Measurements from ENCODE around the gene IRGQ.
"Not testable (repeated sequence)": the region's sequence is repeated elsewhere in the genome, so short reads cannot be mapped to it uniquely, and the experiment has no call there.

IRGQ gene

DNA sequence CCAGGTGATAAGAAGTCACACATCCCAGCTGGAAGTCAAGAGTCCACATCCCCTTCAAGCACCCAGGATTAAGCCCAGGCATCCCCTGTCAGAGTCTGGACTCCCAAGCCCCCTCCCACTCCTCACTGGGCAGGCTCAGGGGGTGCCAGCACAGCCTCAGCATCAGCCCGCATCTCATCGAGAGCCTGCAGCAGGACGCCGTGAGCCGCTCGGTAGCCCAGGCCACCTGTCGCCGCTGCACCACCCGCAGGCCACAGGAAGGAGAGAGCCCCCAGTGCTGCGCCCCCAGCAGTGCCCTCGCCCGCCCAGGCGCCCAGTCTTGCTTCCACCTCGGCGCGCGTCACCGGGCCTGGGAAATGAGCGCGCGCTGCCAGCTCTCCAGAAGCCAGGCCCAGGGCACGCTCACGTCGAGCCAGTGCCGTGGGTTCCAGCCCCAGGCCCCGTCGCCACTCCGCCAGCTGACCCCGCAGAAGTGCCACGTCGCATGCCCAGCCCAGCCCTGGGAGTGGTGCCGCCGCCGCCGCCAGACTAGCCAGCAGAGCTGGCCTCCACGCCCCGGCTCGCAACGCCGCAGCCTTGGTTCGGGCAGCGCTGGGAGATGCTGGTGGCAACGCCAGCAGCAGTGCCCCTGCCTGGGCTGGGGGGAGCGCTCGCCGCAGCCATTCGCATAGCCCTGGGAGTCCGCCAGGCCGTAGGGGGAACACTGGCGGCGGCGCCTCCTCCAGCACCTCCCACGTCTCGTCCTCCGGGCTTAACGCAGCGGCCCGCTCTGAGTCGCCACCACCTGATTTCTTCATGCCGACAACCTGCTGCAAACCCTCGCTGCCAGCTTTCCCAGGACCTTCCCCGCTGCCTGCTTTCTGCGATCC, 3.8 kb downstream of the IRGQ start:
- TF ChIP-seq Cebpa-rat (IDR thresholded peaks at IDR 0.05) = no peak
- no peak overlapping the region for H3K9ac ChIP-seq
- H3K36me3 ChIP-seq = peaks cover 55% of the 10 kb centered on the region
- H3K4me1 ChIP-seq = peaks cover 38% of the 10 kb centered on the region
- H3K9me3 ChIP-seq = no peaks in the 10 kb centered on the region
- H4K20me1 ChIP-seq = peaks cover 37% of the 10 kb centered on the region; the same call in 1 of the 2 replicates
- no peak overlapping the region for H3K4me2 ChIP-seq
- no peak overlapping the region for H3K4me3 ChIP-seq
- no peak overlapping the region for H3K27ac ChIP-seq
- H3K27me3 ChIP-seq = no peaks in the 10 kb centered on the region

DNA sequence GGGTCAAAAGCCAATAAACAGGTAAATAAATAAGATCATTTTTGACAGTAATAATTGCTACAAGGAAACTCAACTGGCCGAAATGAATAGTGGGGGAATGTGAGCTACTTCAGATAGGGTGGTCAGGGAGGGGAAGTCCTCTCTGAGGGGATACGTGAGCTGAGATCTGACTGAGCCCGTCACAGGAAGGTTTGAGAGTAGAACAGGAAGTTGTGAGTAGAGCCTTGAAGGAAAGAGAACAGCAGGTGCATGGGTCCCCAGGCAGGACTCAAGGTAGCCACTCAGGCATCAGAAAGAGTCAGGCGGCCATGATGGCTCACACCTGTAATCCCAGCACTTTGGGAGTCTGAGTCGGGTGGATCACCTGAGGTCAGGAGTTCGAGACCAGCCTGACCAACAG, 6.3 kb downstream of the IRGQ start:
- peaks cover 58% of the 10 kb centered on the region for H3K4me1 ChIP-seq
- H3K4me2 ChIP-seq = peak overlapping the region; percentile 42
- H3K27ac ChIP-seq = no peak overlapping the region
- peaks cover 75% of the 10 kb centered on the region for H3K36me3 ChIP-seq
- H3K27me3 ChIP-seq = no peaks in the 10 kb centered on the region
- no peak for TF ChIP-seq Cebpa-rat (IDR thresholded peaks at IDR 0.05)
- H3K9ac ChIP-seq = no peak overlapping the region
- H3K4me3 ChIP-seq = no peak overlapping the region
- peaks cover 11% of the 10 kb centered on the region for H3K9me3 ChIP-seq
- H4K20me1 ChIP-seq = peaks cover 37% of the 10 kb centered on the region; the same call in 1 of the 2 replicates

DNA sequence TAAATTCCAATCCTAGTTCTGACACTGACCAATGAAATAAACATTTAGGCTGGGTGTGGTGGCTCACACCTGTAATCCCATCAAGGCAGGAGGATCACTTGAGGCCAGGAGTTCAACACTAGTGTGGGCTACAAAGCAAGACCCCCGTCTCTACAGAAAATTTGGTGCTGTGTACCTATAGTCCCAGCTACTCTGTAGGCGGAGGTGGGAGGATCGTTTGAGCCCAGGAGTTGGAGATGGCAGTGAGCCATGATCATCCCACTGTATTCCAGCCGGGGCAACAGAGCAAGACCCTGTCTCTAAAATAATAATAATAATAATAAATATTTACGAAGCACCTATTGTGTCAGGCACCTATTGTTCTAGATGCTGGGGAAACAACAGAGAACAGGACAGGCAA, 6.7 kb downstream of the IRGQ start:
- peaks cover 75% of the 10 kb centered on the region for H3K36me3 ChIP-seq
- H3K4me3 ChIP-seq = no peak overlapping the region
- H3K27me3 ChIP-seq = no peaks in the 10 kb centered on the region
- no peak overlapping the region for H3K27ac ChIP-seq
- H3K9ac ChIP-seq = no peak overlapping the region
- no peak overlapping the region for H3K4me2 ChIP-seq
- peaks cover 11% of the 10 kb centered on the region for H3K9me3 ChIP-seq
- H3K4me1 ChIP-seq = peaks cover 59% of the 10 kb centered on the region
- TF ChIP-seq Cebpa-rat (IDR thresholded peaks at IDR 0.05) = no peak
- peaks cover 33% of the 10 kb centered on the region; the same call in 1 of the 2 replicates for H4K20me1 ChIP-seq

DNA sequence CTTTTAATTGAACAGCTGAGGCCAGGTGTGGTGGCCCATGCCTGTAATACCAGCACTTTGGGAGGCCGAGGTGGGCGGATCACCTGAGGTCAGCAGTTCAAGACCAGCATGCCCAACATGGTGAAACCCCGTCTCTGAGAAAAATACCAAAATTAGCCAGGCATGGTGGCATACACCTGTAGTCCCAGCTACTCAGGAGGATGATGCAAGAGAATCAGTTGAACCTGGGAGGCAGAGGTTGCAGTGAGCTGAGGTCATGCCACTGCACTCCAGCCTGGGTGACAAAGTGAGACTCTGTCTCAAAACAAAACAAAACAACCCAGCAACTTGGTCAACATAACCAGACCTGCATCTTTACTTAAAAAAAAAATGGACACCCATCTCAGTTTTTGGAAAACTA, 8.9 kb downstream of the IRGQ start:
- Histone ChIP-seq H3K4me1 (peaks cover 72% of the 10 kb centered on the region), H4K20me1 (peaks cover 11% of the 10 kb centered on the region; the same call in 1 of the 2 replicates), H3K36me3 (peaks cover 55% of the 10 kb centered on the region), H3K9me3 (peaks cover 11% of the 10 kb centered on the region)
- not testable (repeated sequence) for H3K9ac ChIP-seq, H3K4me3 ChIP-seq, H3K27me3 ChIP-seq, H3K4me2 ChIP-seq, H3K27ac ChIP-seq

DNA sequence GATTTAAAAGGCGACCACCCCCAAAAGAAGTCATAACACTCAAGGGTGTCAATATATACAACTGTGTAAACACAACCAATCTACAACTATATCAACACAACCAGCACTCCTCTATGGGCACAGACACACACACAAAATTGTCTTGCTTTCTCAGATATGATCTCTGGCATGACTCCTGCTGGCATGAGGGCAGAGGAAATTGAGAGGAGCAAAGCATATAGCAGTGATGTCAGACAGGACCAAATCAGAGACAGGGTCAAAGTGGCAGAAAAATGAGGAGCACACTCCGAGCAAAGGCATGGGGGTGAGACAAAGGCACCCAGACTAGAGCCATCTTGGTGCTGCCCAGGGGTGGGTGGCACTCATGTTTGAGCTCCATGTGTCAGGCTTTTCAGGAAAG, 9.6 kb downstream of the IRGQ start:
- Histone ChIP-seq H3K4me2 (0 out of 2 replicates have a peak overlapping the region, but pooled peaks have one; percentile 85), H3K36me3 (peaks cover 48% of the 10 kb centered on the region), H3K27me3 (no peaks in the 10 kb centered on the region), H3K4me3 (no peak overlapping the region), H3K27ac (no peak overlapping the region), H3K9ac (no peak overlapping the region), H4K20me1 (peaks cover 9% of the 10 kb centered on the region; the same call in 1 of the 2 replicates), H3K9me3 (peaks cover 11% of the 10 kb centered on the region), H3K4me1 (peaks cover 78% of the 10 kb centered on the region)
- TF ChIP-seq Cebpa-rat (IDR thresholded peaks at IDR 0.05) = no peak

DNA sequence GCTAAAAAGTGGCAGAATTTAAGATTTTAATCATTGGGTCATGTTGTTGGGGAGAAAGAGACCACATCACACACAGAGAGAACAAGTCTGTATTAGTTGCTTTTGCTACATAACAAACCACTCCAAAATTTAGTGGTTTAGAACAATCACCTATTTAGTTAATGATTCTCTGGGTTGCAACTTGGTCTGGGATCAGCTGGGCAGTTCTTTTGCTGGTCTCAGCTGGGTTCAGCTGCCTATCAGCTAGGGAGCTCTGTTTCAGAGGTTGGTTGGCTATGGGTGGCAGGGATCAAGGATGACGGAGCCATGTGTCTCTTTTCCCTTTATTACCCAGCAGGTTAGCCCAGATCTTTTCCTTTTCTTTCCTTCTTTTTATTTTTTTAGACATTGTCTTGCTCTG, 11.4 kb downstream of the IRGQ start:
- H3K27ac ChIP-seq = peak overlapping the region; percentile 74
- peaks cover 74% of the 10 kb centered on the region for H3K4me1 ChIP-seq
- peak overlapping the region; percentile 85 for H3K4me2 ChIP-seq
- H3K9ac ChIP-seq = no peak overlapping the region
- TF ChIP-seq Cebpa-rat (IDR thresholded peaks at IDR 0.05) = no peak
- peaks cover 29% of the 10 kb centered on the region for H3K36me3 ChIP-seq
- H3K9me3 ChIP-seq = peaks cover 11% of the 10 kb centered on the region
- no peaks in the 10 kb centered on the region for H3K27me3 ChIP-seq
- no peak overlapping the region for H3K4me3 ChIP-seq
- no peaks in the 10 kb centered on the region for H4K20me1 ChIP-seq

DNA sequence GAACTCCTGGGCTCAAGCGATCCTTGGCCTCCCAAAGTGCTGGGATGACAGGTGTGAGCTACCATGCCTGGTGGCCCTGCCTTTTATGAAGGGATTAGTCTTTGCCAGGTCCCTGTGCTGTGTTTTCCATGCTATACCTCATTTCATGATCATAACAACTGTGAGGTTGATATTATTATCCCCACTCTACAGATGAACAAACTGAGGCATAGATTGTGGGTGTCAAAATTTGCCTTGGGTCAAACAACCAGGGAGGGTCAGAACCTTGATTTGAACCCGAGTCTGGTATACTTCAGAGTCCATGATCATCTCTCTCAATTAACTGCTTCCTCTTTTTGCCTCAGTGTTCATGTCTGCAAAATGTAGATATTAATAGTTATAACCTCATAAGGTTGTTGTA, 13.4 kb downstream of the IRGQ start:
- Histone ChIP-seq H3K9ac (no peak overlapping the region), H3K9me3 (peaks cover 11% of the 10 kb centered on the region), H3K27me3 (no peaks in the 10 kb centered on the region), H3K4me3 (no peak overlapping the region), H3K4me2 (peak overlapping the region; percentile 35), H3K36me3 (peaks cover 20% of the 10 kb centered on the region), H4K20me1 (no peaks in the 10 kb centered on the region), H3K4me1 (peaks cover 76% of the 10 kb centered on the region), H3K27ac (no peak overlapping the region)
- no peak for TF ChIP-seq Cebpa-rat (IDR thresholded peaks at IDR 0.05)

DNA sequence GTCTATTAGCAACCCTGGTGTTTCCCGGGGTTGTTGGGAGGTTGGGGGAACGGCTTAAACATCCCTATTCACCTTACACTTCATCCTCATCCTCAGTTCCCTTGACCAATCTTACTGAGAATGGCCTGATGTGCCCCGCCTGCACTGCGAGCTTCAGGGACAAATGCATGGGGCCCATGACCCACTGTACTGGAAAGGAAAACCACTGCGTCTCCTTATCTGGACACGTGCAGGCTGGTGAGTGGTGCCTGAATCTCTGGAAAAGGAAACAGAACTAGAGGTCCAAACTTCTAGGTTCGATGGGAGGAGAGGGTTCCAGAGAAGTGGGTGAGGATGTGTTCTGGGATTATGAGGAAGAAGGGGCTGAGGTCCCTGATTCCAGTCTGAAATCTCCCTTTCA, 14.5 kb downstream of the IRGQ start:
- H3K4me2 ChIP-seq = peak overlapping the region; percentile 35
- peak overlapping the region; percentile 56 for H3K27ac ChIP-seq
- H3K9ac ChIP-seq = peak overlapping the region; percentile 12; the same call in 1 of the 2 replicates

DNA sequence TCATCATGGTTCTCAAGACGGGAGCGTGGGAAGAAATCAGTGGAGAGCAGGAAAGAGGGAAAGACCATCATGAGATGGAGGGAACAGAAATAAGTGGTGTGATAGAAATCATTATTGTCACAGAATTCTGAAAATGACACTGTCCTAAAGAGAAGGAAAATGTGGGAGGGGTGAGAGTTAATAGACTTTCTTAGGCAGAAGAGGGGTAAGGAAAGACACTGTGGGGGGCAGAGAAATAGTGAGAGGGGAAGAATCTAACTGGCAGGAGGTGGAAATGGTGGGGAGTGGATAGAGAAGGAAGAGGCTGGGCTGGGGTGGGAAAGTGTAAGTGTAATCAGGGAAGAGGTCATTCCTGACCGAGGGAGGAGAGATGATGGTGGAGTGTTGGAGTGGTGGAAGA, 17.1 kb downstream of the IRGQ start:
- no peak overlapping the region for H3K27ac ChIP-seq
- no peaks in the 10 kb centered on the region for H4K20me1 ChIP-seq
- H3K4me1 ChIP-seq = peaks cover 67% of the 10 kb centered on the region
- no peak overlapping the region for H3K4me3 ChIP-seq
- H3K4me2 ChIP-seq = no peak overlapping the region; the same call in 1 of the 2 replicates
- H3K9ac ChIP-seq = no peak overlapping the region
- H3K9me3 ChIP-seq = no peaks in the 10 kb centered on the region
- no peak for TF ChIP-seq Cebpa-rat (IDR thresholded peaks at IDR 0.05)
- H3K36me3 ChIP-seq = peaks cover 6% of the 10 kb centered on the region; the same call in 1 of the 2 replicates
- H3K27me3 ChIP-seq = no peaks in the 10 kb centered on the region

More for the DNA sequence above, 14.5 kb downstream of the IRGQ start:
- Histone ChIP-seq H3K4me3 (no peak overlapping the region), H3K27me3 (no peaks in the 10 kb centered on the region), H3K4me1 (peaks cover 74% of the 10 kb centered on the region), H3K9me3 (peaks cover 11% of the 10 kb centered on the region), H4K20me1 (no peaks in the 10 kb centered on the region), H3K36me3 (peaks cover 13% of the 10 kb centered on the region)
- no peak for TF ChIP-seq Cebpa-rat (IDR thresholded peaks at IDR 0.05)
